GF-D8 (cell line): Measurements from ENCODE around the gene MCTP1.

Source experiments
- DNase-seq: peaks from one replicate; lab custom pipeline; 2025; lab: John Stamatoyannopoulos, UW

Gene MCTP1

DNA sequence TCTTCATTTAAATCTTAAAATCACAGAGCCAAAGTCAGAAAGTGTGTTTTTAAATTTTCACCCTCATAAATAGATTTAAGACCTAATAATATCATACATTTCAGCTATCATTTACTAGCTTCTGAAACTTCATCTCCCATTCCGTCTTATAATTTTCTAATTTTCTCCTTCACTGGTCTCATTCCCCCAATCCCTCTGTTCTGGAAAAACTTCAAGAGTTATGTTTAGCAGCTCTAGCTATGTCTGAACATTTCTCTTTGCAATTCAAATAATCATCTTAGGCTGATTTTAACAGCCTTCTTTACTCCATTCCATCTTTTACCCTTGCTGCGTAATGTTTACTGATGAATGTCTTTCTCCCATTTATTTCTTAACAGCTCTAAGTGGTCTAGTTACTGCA lies 474.0 kb downstream of the MCTP1 start:
- no peak for DNase-seq

DNA sequence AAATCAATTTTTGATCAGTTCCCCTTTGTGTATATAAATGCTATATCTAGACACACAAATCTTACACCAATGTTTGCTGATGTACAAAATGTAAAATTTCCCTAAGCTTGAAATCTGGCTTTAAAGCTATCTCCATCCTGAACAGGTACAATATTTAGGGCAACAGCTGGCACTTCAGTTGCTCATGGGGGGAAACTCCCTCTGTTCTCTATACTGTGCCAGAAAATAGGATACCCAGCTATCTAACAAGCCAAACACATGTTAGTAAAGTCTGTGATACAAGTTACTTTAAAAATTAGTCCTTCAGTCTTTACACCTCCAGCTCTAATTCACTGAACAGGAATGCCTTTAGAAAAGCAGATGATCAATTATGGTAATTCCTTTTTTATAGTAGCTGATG lies 474.6 kb downstream of the MCTP1 start:
- no peak for DNase-seq

DNA sequence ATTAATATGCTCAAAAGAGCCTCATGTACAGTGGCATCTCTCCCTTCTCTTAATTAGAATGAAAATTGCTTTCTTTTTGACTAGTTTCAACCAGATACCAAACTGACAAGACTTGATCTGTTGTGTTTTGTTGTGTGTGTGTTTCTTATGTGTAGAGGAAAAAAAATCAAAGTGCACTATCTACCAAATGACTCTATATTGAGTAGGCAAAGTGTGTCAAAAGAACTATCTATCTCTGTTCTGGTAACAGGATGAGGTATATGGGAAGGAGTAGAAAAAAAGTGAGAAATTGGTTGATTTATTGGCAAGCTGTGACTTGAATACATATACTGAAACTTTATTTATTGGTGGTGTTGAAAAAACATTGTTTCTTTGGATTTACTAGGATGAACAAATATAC lies 476.4 kb downstream of the MCTP1 start:
- DNase-seq: no peak

DNA sequence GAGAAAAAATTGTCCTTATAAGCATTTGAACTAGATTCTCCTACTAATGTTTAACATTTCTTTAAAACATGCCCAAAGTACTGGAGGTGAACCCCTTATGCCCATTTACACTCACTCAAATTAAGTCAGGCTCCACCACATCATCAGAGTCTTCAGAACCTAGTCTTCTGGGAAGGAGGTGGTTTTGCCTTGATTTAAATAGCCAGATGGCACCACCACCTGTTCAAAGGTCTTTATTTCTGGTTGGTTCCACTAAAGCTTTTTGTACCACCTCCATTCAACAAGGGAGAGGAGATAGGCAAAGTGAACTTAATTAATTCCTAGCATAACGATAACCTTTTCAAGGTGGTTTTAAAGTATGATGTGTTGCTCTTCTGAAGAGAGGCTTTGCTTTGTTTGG lies 476.9 kb downstream of the MCTP1 start:
- no peak for DNase-seq

DNA sequence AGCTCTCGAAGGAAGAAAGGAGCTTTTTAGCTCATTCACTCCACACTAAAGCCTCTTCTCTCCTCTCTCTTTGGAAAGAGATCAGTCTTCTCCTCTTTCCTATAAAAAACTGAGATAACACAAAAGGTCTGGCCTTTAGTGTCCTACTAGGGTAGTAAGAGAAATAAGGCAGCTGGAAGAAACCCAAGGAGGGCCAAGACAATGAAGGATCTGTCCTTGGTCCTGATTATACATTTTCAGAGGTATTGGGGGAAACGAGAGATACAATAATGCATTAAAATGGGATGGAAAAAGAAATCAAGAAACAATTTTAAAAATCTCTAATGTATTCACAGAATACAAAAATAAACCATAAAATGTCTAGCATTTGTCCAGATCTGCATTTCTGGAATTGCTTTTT lies 482.4 kb downstream of the MCTP1 start:
- no peak for DNase-seq

DNA sequence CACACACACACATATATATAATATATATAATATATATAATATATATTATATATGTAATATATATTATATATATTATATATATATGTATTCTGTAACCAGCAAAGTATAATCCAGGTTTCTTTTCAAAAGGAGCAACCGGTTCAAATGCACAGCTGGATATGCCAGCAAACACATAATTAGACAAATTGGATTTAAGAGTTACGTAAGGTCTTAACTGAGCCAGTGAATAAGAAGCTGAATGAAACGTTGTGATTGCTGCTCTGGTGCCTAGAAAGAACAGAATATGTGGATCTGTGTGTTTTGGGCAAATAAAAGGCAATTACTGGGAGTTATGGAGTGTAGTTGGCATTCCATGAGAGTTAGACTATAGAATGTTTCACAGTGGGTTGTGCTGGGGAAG lies 488.3 kb downstream of the MCTP1 start:
- DNase-seq: no peak

DNA sequence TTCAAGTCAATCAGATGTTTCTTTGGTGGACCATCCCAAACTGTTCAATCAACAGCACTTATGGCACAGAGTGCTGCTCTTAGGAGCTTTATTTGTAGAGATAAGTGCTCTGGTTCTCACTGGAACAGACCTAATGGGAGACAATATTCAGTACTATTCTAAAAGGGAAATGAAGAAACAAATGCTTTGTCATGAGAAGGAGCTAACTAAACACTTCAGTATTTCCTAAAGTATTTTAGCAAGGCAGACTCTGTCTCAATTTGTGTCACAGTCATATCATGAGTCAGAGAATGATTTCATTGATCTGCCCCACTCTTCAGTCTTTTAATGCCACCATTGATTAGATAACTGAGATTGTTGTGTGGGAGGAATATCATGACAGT lies 491.1 kb downstream of the MCTP1 start:
- no peak for DNase-seq

DNA sequence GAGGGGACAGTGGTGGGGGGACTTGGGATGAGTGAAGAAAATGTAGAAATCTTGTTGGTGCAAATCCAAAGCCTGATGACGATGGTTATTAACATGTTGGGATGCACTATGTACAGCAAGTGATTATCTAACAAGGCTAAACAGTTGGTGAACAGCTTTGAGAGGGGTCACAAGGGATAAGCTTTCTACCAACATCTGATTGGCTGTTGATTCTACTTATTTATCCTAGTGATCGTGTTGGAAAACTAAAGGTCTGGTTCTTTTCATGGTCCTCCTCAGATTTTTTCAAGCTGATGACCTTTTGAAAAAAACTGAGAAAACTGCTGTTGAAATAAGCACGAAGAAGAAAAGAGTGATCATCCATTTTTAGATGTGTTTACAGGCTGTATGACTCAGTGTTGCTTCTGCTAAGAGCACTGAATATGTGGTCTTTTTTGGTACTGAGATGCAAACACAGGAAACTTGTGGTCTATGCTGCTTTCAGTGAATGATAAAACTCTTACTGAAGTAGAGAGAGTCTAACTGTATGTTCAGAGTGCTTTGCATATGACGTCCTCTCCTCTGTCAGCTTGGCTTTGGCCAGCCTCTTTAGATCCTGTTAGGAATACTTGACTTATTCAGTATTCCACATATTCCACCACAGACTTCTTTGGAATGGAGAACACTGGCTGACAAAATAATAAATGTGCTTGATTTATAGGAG lies 491.6 kb downstream of the MCTP1 start:
- no peak for DNase-seq

DNA sequence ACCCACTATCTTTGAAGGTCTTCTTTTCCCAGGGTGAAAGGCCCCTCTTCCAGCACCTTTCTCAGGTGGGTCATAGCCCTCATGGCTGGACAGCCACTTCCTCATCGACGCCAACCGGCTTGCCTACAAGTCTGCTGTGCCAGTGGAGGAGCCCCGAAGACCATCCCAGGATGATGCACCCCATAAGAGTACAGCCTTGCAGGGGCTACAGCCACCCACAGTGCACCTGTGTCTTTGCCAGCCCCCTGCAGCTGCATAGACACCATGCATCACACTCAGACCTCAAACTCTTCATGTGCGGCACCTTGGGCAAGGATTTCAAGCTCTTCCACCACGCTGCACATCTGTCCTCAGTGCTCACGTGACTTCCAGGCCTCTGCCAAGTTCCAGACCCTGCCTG lies 493.1 kb downstream of the MCTP1 start:
- no peak for DNase-seq

DNA sequence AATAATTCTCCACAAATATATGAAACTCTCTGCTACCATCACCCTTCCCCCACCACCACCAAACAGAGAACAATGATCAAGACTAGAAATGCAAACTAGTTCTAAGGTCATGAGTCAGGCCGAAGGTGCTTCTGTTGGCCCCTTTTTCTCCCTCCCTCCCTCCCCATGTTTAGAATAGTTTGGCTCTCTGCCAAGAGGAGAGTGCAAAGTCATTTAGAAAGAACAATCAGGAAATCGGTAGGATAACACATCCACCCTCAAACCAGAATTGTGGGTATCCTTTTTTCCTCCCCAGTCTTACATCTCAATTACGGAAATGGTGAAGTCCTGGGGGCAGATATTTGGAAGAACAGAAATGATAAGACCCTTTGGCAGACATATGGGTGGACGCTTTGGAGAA lies 496.4 kb downstream of the MCTP1 start:
- no peak for DNase-seq

DNA sequence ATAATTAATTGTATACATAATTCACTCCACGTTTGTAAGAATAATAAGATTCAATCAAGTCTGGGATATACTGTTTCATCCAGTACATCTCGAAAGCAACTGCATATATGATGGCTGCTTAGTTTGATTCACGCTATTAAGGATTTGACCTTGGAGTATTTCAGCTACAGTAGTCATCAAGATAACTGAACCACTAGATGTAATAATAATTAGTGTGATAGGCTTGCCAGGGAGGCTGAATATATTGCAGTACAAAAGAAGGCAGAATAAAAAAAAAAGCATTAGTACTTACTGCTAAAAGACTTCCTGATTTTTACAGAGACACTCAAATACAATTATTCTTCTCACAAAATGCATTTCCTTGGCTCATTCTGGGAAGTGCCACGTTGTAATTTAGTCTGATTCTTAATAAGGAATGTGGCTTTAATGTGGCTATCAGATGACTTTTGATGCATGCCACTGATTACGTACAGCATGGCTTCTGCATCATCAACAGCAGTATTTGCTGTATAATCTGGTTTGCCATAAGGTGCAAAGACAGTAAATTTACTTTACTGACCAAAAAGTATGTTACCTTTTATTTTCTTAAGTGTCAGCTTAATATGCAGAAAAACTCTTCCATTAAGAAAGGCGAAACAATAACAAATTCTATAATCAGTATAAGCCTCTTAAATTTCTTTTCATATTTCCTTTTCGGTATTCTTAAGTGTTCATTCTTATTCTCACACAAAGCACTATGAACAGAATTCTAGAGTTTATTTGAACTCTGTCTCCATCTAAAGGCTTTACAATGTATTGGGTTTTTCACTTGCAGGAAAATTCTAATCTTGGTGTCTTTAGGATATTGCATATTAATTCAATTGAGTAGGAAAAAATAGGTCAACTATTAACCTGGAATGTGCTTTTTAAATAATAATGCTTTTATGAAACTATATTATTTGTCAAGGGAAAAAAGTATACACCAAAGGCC lies 500.1 kb downstream of the MCTP1 start:
- no peak for DNase-seq

DNA sequence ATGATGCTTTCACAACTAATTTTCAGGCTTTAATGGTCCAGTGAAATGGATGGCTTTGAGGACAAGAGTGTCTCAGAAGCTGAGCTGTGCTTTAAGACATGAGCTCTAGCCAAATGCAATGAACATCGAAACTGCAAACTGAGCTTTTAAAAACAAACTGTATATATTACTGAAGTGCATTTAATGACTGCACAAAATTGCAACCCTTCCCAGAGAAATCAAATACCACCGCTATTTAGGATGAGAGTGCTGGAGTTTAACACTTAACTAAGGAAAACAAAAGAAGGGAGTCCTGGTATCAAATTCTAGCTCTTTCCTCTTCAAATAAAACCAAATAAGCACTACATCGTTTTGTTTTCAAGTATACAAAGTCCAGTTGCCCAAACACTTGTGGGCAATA lies 502.5 kb downstream of the MCTP1 start:
- no peak for DNase-seq

DNA sequence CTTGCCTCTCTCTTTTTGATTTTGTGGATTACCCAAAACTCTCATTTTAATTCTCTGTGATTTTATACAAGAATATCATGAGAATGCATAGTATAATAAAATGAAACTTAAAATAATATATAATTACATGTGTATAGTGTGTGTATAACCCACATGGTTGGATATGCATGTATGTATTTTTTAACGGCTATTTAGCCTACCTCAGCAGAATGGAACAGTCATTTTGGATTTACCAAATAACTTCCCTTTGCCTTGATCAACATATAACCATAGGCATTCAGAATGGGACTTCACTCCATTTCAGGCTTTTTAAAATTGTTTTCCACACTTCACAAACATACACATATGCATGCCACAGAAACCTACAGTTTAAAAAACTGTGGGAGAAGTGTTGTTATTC lies 505.2 kb downstream of the MCTP1 start:
- no peak for DNase-seq

DNA sequence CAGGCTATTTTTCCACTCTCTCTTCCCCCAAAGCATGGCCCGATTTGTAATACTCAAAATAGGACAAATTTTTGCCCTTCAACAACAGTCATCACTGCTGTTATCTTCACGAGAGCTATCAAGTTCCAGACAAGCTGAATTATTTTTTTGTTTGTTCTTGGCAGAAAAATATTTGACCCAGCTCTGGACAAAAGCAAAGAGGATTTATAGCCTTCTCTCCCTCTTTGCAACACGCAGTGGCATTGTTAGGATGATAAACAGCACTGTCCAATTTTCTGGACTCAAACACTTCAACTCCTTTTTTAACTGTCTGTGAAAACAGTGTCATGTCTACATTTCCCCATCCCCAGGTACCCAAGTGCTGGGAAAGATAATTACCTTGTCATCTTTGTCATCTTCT lies 506.2 kb downstream of the MCTP1 start:
- DNase-seq: no peak

DNA sequence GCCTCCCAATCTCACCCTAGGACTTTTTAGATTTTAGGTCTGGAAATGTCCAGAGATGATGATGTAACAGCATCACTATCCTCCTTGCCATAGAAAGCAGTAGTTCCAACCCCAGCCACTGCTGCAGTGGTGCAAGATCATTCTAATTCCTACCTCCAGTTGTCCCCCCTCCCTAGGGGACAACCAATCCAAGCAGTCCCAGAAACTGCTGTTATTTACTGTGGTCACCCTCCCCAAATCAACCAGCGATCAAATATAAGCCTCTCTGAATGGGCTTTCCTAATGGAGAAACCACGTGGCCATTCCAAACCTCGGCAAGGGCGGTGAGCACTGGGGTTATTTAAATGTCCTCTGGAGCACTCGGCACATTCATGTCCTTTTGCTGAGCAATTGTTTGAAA lies 506.6 kb downstream of the MCTP1 start:
- DNase-seq: no peak

DNA sequence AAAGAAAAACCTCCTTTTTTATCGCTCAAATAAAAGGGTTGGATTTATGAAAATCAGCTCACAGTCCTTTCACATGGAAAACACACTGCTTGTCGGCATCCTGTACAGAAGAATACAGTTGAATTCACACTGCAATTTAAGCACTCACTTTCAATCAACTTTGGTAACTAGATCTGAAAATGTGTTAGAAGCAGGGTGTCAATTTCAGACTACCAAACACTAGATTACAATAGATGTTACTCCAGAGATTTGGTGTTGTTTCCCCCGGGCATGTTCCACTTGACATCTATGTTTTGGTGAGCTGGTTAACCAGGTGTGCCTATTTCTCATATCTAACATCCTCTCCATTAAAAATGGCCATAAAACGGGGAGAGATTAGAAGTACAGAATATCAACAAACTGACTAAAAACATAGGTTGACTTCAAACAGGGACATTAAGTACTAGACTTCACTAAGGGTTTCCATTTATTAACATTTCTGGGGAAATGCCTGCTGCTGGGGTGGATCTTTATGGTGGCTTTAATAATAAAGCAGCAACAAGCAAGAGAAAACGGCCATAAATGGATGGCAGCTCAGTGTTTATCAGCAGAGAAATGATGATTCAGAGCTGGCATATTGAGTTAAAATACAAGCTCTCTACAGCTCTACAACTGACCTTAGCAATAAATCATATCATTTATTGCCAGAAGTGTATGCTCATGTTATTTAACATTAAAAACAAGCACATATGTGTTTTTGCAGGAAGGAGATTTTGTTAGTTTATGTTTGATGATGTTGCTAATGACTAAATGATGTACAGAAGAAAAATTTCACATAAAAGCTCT lies 507.6 kb downstream of the MCTP1 start:
- DNase-seq: no peak

DNA sequence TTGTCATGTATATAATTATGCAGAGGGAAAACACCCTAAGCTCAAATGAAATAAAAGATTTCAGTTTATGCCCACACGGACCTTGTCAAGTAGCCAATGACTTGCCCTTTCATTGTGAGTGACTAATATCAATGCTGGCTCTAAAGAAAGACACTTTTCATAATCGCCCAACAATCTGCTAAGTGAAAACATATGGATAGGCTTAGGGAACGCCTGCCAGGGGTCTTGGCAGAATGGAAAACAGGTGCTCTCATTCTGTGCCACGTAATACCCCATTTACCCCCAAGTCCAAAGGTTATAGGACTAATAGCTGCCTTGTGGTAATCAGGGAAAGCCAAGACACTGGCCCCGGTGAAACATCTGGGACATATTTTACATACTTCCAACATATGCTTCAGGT lies 508.7 kb downstream of the MCTP1 start:
- DNase-seq: no peak

DNA sequence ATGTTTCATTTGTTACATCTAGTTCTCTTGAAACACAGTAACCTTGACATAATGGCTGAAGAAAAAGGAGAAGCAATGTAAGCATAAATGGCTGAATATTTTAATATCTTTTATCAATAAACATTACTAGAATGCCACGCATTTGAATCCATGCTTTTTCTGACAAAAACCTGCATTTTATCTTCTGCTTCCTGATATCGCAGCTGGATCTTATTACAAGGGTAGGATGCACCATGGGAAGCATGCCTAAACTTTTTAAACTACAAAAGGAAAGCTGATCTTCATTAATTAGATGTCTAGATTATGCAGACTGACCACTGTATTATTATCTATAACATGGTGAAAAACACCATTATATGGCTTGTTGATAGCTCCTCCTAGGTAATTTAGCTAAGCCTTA lies 509.8 kb downstream of the MCTP1 start:
- DNase-seq: no peak

DNA sequence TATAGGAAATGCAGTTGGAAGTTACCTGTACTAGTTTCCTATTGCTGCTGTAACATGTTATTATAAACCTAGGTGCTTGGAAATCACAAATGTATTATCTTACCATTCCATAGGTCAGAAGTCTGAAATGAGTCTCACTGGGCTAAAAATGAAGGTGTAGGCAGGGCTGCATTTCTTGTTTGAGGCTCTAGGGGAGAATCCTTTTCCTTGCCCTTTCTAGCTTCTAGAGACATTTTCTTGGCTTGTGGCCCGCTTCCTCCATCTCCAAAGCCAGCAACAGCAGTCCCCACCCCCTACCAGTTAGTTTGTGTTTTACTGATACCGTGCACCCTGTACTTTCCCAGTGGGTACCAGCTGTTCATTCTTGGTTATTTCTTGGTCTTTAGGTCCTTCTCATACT lies 513.2 kb downstream of the MCTP1 start:
- DNase-seq: no peak

DNA sequence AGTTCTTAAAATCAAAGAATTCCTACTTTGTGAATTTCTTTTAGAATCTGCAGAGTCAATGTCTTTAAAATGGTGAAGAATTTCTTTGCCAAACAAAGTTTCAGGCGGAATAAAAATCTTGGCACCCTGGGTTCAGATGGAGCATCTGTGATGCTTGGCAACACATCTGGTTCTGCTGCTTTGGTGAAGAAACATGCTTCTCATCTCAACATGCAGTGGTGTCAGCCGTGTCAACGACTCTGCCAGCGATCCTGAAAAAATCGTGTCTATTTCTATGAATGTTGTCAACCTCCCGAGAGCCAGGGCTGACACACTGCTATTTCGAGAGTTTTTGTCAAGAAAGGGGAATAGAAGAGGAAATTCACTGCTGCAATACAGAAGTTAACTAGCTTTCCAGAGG lies 514.9 kb downstream of the MCTP1 start:
- DNase-seq: no peak

DNA sequence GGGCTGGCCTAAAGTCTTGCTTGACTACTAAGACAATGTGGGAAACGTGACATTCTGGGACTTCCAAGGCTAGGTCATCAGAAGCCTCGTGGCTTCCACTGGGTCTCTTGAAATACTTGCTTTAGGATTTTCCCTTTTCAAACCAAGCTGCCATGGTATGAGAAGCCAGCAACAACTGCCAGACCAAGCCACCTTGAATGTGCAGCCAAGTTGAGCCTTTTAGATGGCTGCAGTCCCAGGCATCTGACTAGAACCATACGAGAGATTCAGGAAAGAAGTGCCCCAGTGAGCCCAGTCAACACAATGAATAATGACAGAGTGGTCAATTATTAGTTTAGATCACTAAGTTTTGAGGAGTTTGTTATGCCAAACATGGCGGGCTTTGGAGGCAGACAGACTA lies 523.1 kb downstream of the MCTP1 start:
- DNase-seq: no peak

DNA sequence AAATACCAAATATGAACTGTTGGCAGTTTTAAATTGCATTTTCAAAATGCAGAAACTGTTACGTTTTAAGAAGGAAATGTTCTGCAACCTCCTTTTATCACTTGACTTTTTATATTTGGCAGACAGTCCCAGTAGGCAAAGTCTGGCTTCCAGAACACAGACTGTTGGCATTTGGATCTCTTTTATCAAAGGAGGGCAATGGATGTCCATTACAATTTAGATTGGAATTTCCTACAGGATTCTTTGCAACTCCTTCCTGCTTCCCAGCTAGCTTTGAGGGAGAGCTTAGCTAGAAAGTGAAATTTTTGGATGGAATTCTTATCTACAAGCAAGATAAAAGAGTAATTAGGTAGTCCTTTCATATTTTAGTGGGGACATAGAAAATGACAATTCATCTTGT lies 523.8 kb downstream of the MCTP1 start:
- no peak for DNase-seq

DNA sequence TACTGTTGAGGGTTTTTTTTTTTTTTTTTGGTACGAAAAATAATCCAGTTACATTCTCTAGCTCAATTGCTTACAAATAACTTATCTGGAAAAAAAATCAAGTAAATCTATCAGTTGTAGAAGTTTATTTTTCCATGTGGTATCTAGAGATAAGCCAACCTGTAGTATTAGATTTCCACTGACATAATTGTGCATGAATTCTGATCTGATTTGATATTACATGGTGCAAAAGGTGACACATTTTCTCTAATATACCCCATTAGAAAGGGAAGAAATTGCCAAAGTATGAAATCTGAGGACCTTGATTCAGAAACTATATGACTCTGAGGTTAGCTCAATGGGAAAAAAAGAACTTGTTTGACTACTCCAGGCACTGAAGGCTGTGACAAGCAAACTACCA lies 524.9 kb downstream of the MCTP1 start:
- no peak for DNase-seq
